GM12878 (cell line): Measurements from ENCODE around the gene ITIH2. TPM values are rescaled to one million over a fixed set of nuclear protein-coding genes. Genes with fewer than 3 reads are reported as not detected.

Experiments
- EZH2 ChIP-seq: IDR thresholded peaks from 2 replicates; pipeline ENCODE4 v1.6.1; 2012; ENCODE audit warnings: low read depth, mild to moderate bottlenecking, control low read depth, inconsistent platforms, low read length, borderline replicate concordance; ENCODE audit not compliant: control insufficient read depth
- HDGF ChIP-seq: fragments of 450-650 bp; IDR thresholded peaks from 2 replicates; pipeline ENCODE4 v1.6.1; 2016; ENCODE audit warnings: antibody characterized with exemption
- MYC ChIP-seq: IDR thresholded peaks from 2 replicates; pipeline ENCODE4 v1.6.1; 2011; ENCODE audit warnings: mild to moderate bottlenecking, low read length, moderate library complexity, inconsistent platforms; ENCODE audit not compliant: insufficient read depth, insufficient replicate concordance, insufficient read length, severe bottlenecking
- TARDBP ChIP-seq: IDR thresholded peaks from 2 replicates; pipeline ENCODE4 v1.6.1; 2016; ENCODE audit warnings: borderline replicate concordance
- polyA plus RNA-seq, 11 experiments: library from polyadenylated mRNA; depleted of rRNA in 4 of 11; unstranded in 6 of 11; stranded (reverse) in 5 of 11; fragments of >200 nt; fragmentation: Nextera tagmentation in 4 of 11; fragmentation: Illumina TruSeq in 1 of 11; extraction: Ambion mirVana in 4 of 11; extraction: Trizol in 1 of 11; gene quantifications; 1 replicate in 1 of 11; 2 replicates in 10 of 11; pipeline versions ENCODE4 v1.2.1 to v1.2.3, GENCODE V29; 2011 to 2016; ENCODE audit warnings: inconsistent platforms in 2 of 11, missing spikeins in 2 of 11, low read depth in 1 of 11
- total RNA-seq, 4 experiments: library from RNA; depleted of rRNA in 3 of 4; stranded (reverse); fragments of >200 nt in 3 of 4; fragmentation: Illumina TruSeq in 1 of 4; extraction: Trizol in 1 of 4; gene quantifications; 2 replicates each; pipeline versions ENCODE4 v1.2.1 to v1.2.3, GENCODE V29; 2013 to 2021
- TF ChIP-seq, protein P1 (sequence below): IDR thresholded peaks from 2 replicates; pipeline ENCODE4 v1.6.1; 2011; ENCODE audit warnings: low read depth, mild to moderate bottlenecking, low read length, moderate library complexity, borderline replicate concordance; ENCODE audit errors: extremely low read depth
- TF ChIP-seq, protein P2 (sequence below): fragments of 450-650 bp; formaldehyde crosslinking; IDR thresholded peaks from 2 replicates; pipeline ENCODE4 v1.4.0; 2022; ENCODE audit warnings: mild to moderate bottlenecking, moderate library complexity
- TF ChIP-seq, protein P3 (sequence below): IDR thresholded peaks from 2 replicates; pipeline ENCODE4 v1.6.1; 2012; ENCODE audit warnings: mild to moderate bottlenecking, low read depth, low read length

ITIH2 gene
- total and polyA plus RNA-seq, 10 of the 15 experiments (the other 5 are each of a cell fraction or from before 2014, with no cell fraction given), result 0.05 to 0.72 (median 0.53) TPM; not detected in 7

DNA sequence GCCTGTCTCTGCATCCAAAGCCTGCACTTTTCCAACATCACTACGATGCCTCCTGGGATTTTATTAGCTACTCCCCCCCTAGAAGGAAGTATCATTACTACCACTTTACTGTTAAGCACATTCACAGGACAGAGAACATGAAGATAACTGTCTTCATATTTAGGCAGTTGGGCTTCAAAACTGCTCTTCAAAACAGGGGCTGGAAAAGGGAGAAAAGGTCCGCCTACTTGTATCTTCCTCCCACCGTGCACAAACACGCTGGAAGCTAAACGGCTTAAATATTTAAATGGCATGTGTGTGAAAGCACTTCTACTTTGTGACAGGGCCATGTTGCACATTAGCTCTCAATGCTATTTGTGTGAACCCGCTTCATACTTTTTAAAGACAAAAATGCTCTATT is 37.3 kb upstream of the ITIH2 start (continued):
- TF ChIP-seq, protein P1, sequence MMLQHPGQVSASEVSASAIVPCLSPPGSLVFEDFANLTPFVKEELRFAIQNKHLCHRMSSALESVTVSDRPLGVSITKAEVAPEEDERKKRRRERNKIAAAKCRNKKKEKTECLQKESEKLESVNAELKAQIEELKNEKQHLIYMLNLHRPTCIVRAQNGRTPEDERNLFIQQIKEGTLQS, result no peak
- TF ChIP-seq, protein P2, sequence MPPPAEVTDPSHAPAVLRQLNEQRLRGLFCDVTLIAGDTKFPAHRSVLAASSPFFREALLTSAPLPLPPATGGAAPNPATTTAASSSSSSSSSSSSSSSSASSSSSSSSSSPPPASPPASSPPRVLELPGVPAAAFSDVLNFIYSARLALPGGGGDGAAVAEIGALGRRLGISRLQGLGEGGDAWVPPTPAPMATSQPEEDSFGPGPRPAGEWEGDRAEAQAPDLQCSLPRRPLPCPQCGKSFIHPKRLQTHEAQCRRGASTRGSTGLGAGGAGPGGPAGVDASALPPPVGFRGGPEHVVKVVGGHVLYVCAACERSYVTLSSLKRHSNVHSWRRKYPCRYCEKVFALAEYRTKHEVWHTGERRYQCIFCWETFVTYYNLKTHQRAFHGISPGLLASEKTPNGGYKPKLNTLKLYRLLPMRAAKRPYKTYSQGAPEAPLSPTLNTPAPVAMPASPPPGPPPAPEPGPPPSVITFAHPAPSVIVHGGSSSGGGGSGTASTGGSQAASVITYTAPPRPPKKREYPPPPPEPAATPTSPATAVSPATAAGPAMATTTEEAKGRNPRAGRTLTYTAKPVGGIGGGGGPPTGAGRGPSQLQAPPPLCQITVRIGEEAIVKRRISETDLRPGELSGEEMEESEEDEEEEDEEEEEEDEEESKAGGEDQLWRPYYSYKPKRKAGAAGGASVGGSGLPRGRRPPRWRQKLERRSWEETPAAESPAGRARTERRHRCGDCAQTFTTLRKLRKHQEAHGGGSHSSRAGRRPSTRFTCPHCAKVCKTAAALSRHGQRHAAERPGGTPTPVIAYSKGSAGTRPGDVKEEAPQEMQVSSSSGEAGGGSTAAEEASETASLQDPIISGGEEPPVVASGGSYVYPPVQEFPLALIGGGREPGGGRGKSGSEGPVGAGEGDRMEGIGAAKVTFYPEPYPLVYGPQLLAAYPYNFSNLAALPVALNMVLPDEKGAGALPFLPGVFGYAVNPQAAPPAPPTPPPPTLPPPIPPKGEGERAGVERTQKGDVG (CRISPR knock-in tag), result no peak
- TF ChIP-seq TARDBP, result no peak
- no peak for TF ChIP-seq MYC
- TF ChIP-seq EZH2, result no peak
- TF ChIP-seq HDGF, result no peak
- TF ChIP-seq, protein P3, sequence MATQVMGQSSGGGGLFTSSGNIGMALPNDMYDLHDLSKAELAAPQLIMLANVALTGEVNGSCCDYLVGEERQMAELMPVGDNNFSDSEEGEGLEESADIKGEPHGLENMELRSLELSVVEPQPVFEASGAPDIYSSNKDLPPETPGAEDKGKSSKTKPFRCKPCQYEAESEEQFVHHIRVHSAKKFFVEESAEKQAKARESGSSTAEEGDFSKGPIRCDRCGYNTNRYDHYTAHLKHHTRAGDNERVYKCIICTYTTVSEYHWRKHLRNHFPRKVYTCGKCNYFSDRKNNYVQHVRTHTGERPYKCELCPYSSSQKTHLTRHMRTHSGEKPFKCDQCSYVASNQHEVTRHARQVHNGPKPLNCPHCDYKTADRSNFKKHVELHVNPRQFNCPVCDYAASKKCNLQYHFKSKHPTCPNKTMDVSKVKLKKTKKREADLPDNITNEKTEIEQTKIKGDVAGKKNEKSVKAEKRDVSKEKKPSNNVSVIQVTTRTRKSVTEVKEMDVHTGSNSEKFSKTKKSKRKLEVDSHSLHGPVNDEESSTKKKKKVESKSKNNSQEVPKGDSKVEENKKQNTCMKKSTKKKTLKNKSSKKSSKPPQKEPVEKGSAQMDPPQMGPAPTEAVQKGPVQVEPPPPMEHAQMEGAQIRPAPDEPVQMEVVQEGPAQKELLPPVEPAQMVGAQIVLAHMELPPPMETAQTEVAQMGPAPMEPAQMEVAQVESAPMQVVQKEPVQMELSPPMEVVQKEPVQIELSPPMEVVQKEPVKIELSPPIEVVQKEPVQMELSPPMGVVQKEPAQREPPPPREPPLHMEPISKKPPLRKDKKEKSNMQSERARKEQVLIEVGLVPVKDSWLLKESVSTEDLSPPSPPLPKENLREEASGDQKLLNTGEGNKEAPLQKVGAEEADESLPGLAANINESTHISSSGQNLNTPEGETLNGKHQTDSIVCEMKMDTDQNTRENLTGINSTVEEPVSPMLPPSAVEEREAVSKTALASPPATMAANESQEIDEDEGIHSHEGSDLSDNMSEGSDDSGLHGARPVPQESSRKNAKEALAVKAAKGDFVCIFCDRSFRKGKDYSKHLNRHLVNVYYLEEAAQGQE, result no peak
